GM18505 (cell line): ENCODE results near the gene CCDC57.

ENCODE experiments used
- ATAC-seq: cut with Tn5 transposase; IDR thresholded peaks from one replicate; pipeline ENCODE4 v1.9.1; 2021; ENCODE audit not compliant: unreplicated experiment
- POLR2A ChIP-seq: IDR thresholded peaks from 4 replicates; pipeline ENCODE4 v1.6.1; 2011; ENCODE audit warnings: borderline replicate concordance; ENCODE audit not compliant: insufficient read depth, insufficient read length; ENCODE audit errors: extremely low read depth

Gene CCDC57

GRCh38 chr17:82129095-82129494 is 83.5 kb downstream of the CCDC57 start:
- TF ChIP-seq POLR2A: no peak
- no peak for ATAC-seq

- no peak for ATAC-seq
Observed at GRCh38 chr17:82128287-82128686, 84.4 kb downstream of the CCDC57 start.

GRCh38 chr17:82127704-82128103 is 84.9 kb downstream of the CCDC57 start:
- no peak for ATAC-seq
- TF ChIP-seq POLR2A: no peak

More at GRCh38 chr17:82128287-82128686, 84.4 kb downstream of the CCDC57 start:
- TF ChIP-seq POLR2A: no peak

- TF ChIP-seq POLR2A: no peak
- ATAC-seq: no peak
Observed at GRCh38 chr17:82127315-82127595, 85.4 kb downstream of the CCDC57 start.

- TF ChIP-seq POLR2A: no peak
- ATAC-seq: no peak
Observed at GRCh38 chr17:82126556-82127314, 85.9 kb downstream of the CCDC57 start.

GRCh38 chr17:82124101-82124500 is 88.5 kb downstream of the CCDC57 start:
- ATAC-seq: no peak
- no peak for TF ChIP-seq POLR2A

GRCh38 chr17:82121660-82122629 is 90.7 kb downstream of the CCDC57 start:
- no peak for ATAC-seq
- TF ChIP-seq POLR2A: no peak

- no peak for ATAC-seq
- no peak for TF ChIP-seq POLR2A
Observed at GRCh38 chr17:82121246-82121645, 91.4 kb downstream of the CCDC57 start.

- ATAC-seq: no peak
- no peak for TF ChIP-seq POLR2A
Observed at GRCh38 chr17:82120148-82120547, 92.5 kb downstream of the CCDC57 start.

GRCh38 chr17:82118815-82119380 is 93.7 kb downstream of the CCDC57 start:
- ATAC-seq: no peak
- TF ChIP-seq POLR2A: no peak

GRCh38 chr17:82118168-82118814 is 94.4 kb downstream of the CCDC57 start:
- no peak for ATAC-seq

GRCh38 chr17:82117139-82118090 is 95.2 kb downstream of the CCDC57 start:
- ATAC-seq: no peak
- TF ChIP-seq POLR2A: no peak

More at GRCh38 chr17:82118168-82118814, 94.4 kb downstream of the CCDC57 start:
- TF ChIP-seq POLR2A: no peak
